Stimulated activated CD8-positive, alpha-beta memory T cell treated with anti-CD3 and anti-CD28 coated beads, Interleukin-4, amount 100 ng/mL, for 1 hour (primary cell): ENCODE results near the gene OR52N2.

Source experiments
- DNase-seq, 2 donors: peaks; one replicate each; pipeline ENCODE4 v3.0.0-alpha.2; 2020; ENCODE audit warnings: low read depth in 2 of 2, low spot score in 1 of 2

The OR52N2 gene

GRCh38 chr11:5808500-5809121, at the start of gene OR52N2:
Gene OR52N2 (plus strand): TSS chr11:5808924. CDS start chr11:5820336, 11,412 bp downstream.
- peak; percentile 28 to 41 for DNase-seq

GRCh38 chr11:5767056-5767455, 41.7 kb upstream of the OR52N2 start:
- DNase-seq, result no peak

GRCh38 chr11:5783255-5783654, 25.5 kb upstream of the OR52N2 start, which contains the start of gene OR52N5:
Gene OR52N5 (minus strand): TSS chr11:5783355. CDS start chr11:5778634, 4,721 bp downstream.
- no peak for DNase-seq

GRCh38 chr11:5791165-5791564, 17.6 kb upstream of the OR52N2 start, which contains the start of gene OR52N1:
Gene OR52N1 (minus strand): TSS chr11:5791265. CDS start chr11:5788816, 2,449 bp downstream.
- DNase-seq, result no peak

- DNase-seq, result no peak
Measured at GRCh38 chr11:5796541-5796940, 12.2 kb upstream of the OR52N2 start.

- DNase-seq, result no peak
Measured at GRCh38 chr11:5803982-5804381, 4.7 kb upstream of the OR52N2 start.

- no peak for DNase-seq
Measured at GRCh38 chr11:5807580-5807979, 1.1 kb upstream of the OR52N2 start.

GRCh38 chr11:5809122-5809519, 397 bp downstream of the OR52N2 start:
- no peak for DNase-seq

GRCh38 chr11:5809905-5810795, 1.4 kb downstream of the OR52N2 start:
- DNase-seq, result no peak

- DNase-seq, result no peak
Measured at GRCh38 chr11:5815534-5815933, 6.8 kb downstream of the OR52N2 start.

- DNase-seq, result no peak
Measured at GRCh38 chr11:5818245-5818886, 9.6 kb downstream of the OR52N2 start.

GRCh38 chr11:5831196-5831829, 22.6 kb downstream of the OR52N2 start:
- no peak for DNase-seq

- no peak for DNase-seq
Measured at GRCh38 chr11:5833446-5833845, 24.7 kb downstream of the OR52N2 start.

- no peak for DNase-seq
Measured at GRCh38 chr11:5837695-5838094, 29.0 kb downstream of the OR52N2 start.

- no peak for DNase-seq
Measured at GRCh38 chr11:5841797-5842196, 33.1 kb downstream of the OR52N2 start, which contains the start of gene OR52E6. Gene OR52E6 (minus strand): TSS chr11:5841897. CDS start chr11:5841897, 0 bp downstream.

GRCh38 chr11:5846701-5847100, 38.0 kb downstream of the OR52N2 start:
- no peak for DNase-seq

GRCh38 chr11:5847711-5848110, 39.0 kb downstream of the OR52N2 start:
- DNase-seq, result no peak

GRCh38 chr11:5851002-5851401, 42.3 kb downstream of the OR52N2 start:
- no peak for DNase-seq

- DNase-seq, result no peak
Measured at GRCh38 chr11:5857590-5857989, 48.9 kb downstream of the OR52N2 start, which contains the start of gene OR52E8. Gene OR52E8 (minus strand): TSS chr11:5857690. CDS start chr11:5857690, 0 bp downstream.

GRCh38 chr11:5865826-5866225, 57.1 kb downstream of the OR52N2 start:
- DNase-seq, result no peak
